ENCODE data around the gene GZMB. TPM values are rescaled to one million over a fixed set of nuclear protein-coding genes. Genes with fewer than 3 reads are reported as not detected.

Gene GZMB
- total and polyA plus RNA-seq, 12 donors = 0.35 to 19.2 (median 0.96) TPM; not detected in 1

- ATAC-seq = no peak
- Histone ChIP-seq H3K9me3 (no peaks in the 10 kb centered on the region), H3K27ac (peak overlapping the region in 1 of 10 donors; percentile 69), H3K4me3 (no peak overlapping the region), H3K36me3 (no peaks in the 10 kb centered on the region), H3K27me3 (no peaks in the 10 kb centered on the region), H3K4me1 (peaks cover 0 to 26% (median 0%) of the 10 kb centered on the region in 9 donors)
- no peak for DNase-seq
- intact Hi-C loops (cut with DNase I) = loop anchor here in 3 of 10 donors (5.0 to 10.0 kb wide), 2 partner anchors 66 to 188 kb away; partner anchors contain the start of gene GZMH (in 1 of the 3)
- 66 to 75% methylated on average over 2 of the region's 2 CpGs for WGBS, 2 donors
- TF ChIP-seq, protein P1, sequence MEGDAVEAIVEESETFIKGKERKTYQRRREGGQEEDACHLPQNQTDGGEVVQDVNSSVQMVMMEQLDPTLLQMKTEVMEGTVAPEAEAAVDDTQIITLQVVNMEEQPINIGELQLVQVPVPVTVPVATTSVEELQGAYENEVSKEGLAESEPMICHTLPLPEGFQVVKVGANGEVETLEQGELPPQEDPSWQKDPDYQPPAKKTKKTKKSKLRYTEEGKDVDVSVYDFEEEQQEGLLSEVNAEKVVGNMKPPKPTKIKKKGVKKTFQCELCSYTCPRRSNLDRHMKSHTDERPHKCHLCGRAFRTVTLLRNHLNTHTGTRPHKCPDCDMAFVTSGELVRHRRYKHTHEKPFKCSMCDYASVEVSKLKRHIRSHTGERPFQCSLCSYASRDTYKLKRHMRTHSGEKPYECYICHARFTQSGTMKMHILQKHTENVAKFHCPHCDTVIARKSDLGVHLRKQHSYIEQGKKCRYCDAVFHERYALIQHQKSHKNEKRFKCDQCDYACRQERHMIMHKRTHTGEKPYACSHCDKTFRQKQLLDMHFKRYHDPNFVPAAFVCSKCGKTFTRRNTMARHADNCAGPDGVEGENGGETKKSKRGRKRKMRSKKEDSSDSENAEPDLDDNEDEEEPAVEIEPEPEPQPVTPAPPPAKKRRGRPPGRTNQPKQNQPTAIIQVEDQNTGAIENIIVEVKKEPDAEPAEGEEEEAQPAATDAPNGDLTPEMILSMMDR (IDR thresholded peaks at IDR 0.05) = no peak
These were observed 39.1 kb upstream of the GZMB start for GRCh38 chr14:24673059-24673458.

DNA sequence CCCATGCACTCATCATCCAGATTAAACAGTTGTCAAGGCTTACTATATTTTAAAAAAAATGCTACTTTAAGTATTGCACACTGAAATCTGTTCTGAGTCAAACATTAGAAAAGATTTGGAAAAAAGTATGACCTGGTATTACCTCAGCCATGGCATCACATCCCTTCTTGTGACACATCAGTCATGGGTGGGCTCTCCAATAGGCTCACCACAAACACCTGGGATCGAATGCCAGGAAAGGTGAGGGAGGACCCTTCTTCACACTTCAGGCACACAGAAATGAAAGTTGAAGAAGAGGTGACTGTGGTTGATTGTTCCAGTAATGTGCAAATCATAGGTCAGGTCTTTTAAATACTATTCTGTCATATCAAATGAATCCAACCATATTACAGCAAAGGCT is 36.6 kb upstream of the GZMB start:
- TF ChIP-seq, protein P1 (IDR thresholded peaks at IDR 0.05) = no peak
- Histone ChIP-seq H3K36me3 (no peaks in the 10 kb centered on the region), H3K27ac (no peak overlapping the region), H3K9me3 (no peaks in the 10 kb centered on the region), H3K27me3 (no peaks in the 10 kb centered on the region), H3K4me3 (no peak overlapping the region), H3K4me1 (peaks cover 0 to 27% (median 0%) of the 10 kb centered on the region in 9 donors)
- ATAC-seq (no peak), DNase-seq (no peak)
- intact Hi-C loops (cut with DNase I) = loop anchor here in 3 of 10 donors (5.0 to 10.0 kb wide), 2 partner anchors 63 to 186 kb away; partner anchors contain the start of gene GZMH (in 1 of the 3)
- WGBS, 2 donors = 73 to 76% methylated on average over 1 of the region's 1 CpG

- H3K4me1 ChIP-seq = peaks cover 0 to 29% (median 4%) of the 10 kb centered on the region in 9 donors
- H3K4me3 ChIP-seq = no peak overlapping the region
- no peaks in the 10 kb centered on the region for H3K27me3 ChIP-seq
- no peaks in the 10 kb centered on the region for H3K36me3 ChIP-seq
- TF ChIP-seq, protein P1 (IDR thresholded peaks at IDR 0.05) = no peak
- DNase-seq (no peak), ATAC-seq (no peak)
- no peak overlapping the region for H3K27ac ChIP-seq
- intact Hi-C loops (cut with DNase I) = loop anchor here in 3 of 10 donors (5.0 to 10.0 kb wide), 2 partner anchors 62 to 185 kb away; partner anchors contain the start of gene GZMH (in 1 of the 3)
- WGBS, 2 donors = 65 to 86% methylated on average over 1 of the region's 1 CpG
- no peaks in the 10 kb centered on the region for H3K9me3 ChIP-seq
These were observed 35.7 kb upstream of the GZMB start for GRCh38 chr14:24669651-24670050.

- no peaks in the 10 kb centered on the region for H3K27me3 ChIP-seq
- ATAC-seq = peak in 7 of 8 donors; percentile 25 to 58 (median 46)
- no peak overlapping the region for H3K4me3 ChIP-seq
- no peaks in the 10 kb centered on the region for H3K9me3 ChIP-seq
- intact Hi-C loops (cut with DNase I) = no loop called here
- no peaks in the 10 kb centered on the region for H3K36me3 ChIP-seq
- peak overlapping the region in 1 of 10 donors; percentile 11 for H3K27ac ChIP-seq
- 52 to 53% methylated on average over 4 of the region's 4 CpGs for WGBS, 2 donors
- peaks cover 0 to 27% (median 6%) of the 10 kb centered on the region in 9 donors for H3K4me1 ChIP-seq
- TF ChIP-seq, protein P1 (IDR thresholded peaks at IDR 0.05) = no peak
- no peak for DNase-seq
These were observed 31.5 kb upstream of the GZMB start for GRCh38 chr14:24665440-24665991.
